GM10248 (cell line): ENCODE results near the gene UFD1.

Experiments used
- CTCF ChIA-PET: fragments of 300-600 bp; sonication (Branson Sonifier 250); formaldehyde crosslinking; extraction: SDS; loops from one replicate; lab custom pipeline; 2021; ENCODE audit warnings: antibody characterized with exemption; lab: Yijun Ruan, JAX
- POLR2A ChIA-PET: fragments of 350-650 bp; sonication (Branson Sonifier 250); formaldehyde crosslinking; extraction: SDS; loops from one replicate; lab custom pipeline; 2020; ENCODE audit warnings: antibody characterized with exemption; lab: Yijun Ruan, JAX
- DNase-seq: peaks from one replicate; pipeline ENCODE4 v3.0.0; 2012; ENCODE audit errors: extremely low spot score
- TF ChIP-seq, protein P1 (sequence below): IDR thresholded peaks from 2 replicates; pipeline ENCODE4 v1.5.1; 2012; ENCODE audit warnings: mild to moderate bottlenecking, low read depth; ENCODE audit errors: extremely low read depth, missing control alignments, control extremely low read depth

The UFD1 gene

DNA sequence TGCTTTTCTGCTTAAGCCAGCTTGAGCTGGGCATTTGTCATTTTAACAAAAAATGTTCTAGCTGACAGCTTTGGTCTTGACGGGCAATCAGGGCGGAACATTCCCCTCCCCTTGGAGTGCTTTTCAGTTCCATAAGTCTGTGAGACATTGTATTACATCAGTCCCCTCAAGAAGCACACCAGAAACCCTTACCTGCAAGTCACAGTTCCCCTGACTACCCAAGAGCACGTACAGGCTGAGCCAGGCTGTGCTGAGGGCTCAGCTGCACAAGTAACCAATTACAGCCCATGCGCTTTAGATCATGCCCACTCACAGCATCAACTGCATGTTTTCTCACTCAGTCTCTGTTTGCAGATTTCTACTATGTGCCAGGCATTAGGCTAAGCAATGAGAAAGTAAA lies 66.5 kb downstream of the UFD1 start:
- TF ChIP-seq, protein P1, sequence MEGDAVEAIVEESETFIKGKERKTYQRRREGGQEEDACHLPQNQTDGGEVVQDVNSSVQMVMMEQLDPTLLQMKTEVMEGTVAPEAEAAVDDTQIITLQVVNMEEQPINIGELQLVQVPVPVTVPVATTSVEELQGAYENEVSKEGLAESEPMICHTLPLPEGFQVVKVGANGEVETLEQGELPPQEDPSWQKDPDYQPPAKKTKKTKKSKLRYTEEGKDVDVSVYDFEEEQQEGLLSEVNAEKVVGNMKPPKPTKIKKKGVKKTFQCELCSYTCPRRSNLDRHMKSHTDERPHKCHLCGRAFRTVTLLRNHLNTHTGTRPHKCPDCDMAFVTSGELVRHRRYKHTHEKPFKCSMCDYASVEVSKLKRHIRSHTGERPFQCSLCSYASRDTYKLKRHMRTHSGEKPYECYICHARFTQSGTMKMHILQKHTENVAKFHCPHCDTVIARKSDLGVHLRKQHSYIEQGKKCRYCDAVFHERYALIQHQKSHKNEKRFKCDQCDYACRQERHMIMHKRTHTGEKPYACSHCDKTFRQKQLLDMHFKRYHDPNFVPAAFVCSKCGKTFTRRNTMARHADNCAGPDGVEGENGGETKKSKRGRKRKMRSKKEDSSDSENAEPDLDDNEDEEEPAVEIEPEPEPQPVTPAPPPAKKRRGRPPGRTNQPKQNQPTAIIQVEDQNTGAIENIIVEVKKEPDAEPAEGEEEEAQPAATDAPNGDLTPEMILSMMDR = no peak
- DNase-seq = no peak
- ChIA-PET CTCF (interaction anchor here (1.8 kb wide), 1 partner anchor 16 kb away, joined by 4 read pairs; no protein-coding TSS in a partner anchor), POLR2A (no interaction called here)

DNA sequence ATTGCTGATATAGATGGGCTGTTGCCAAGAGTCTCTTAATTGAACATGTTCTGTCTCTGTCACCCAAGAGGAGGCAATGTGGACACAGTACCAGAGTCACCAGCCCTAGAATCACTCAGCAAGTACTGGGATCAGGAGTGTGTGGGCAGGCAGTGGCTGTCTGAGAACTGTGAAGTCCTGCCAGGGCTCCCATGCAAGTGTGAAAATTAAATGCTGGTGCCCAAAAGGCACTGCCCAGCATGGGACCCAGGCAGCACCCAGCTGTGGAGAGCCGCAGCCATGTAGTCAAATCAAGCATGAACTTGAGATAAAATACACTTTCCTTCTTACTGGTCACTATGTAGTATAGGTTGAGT lies 67.3 kb downstream of the UFD1 start:
- ChIA-PET POLR2A (no interaction called here), CTCF (no interaction called here)
- no peak for DNase-seq
- TF ChIP-seq, protein P1 = no peak

DNA sequence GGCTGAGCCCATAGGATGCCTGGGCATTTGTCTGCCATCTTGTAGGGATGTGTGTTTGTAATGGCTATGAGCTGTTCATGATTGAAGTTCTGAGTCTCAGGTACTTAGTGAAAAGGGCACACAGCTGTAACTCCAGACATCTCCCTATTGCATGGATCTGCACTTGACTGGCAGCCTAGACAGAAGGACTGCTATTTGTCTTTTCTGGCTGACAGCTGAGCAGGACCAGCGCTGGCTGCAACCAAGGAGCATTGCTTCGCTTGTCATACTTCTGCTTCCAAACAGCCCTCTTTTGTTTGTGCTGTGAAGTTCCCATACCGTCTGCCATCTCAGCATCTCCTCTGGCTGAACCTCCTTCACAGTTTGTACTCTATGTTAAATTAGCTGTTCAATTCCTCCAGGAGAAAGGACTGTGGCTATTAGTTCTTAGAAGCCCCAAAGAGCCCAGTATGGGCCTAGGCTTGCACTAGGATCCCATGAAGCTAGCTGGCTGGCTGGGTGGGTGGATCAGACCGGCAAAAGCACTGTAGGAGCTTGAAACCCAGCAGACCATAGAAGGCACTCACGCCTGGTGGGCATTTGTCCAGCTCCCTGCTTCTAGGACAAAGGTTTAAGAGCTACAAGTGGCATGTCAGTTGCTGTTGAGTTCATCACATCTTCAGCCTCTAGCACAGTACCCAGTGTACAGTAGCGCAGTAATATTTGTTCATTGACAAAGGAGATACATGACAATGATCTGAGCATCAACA lies 67.9 kb downstream of the UFD1 start:
- no peak for DNase-seq

DNA sequence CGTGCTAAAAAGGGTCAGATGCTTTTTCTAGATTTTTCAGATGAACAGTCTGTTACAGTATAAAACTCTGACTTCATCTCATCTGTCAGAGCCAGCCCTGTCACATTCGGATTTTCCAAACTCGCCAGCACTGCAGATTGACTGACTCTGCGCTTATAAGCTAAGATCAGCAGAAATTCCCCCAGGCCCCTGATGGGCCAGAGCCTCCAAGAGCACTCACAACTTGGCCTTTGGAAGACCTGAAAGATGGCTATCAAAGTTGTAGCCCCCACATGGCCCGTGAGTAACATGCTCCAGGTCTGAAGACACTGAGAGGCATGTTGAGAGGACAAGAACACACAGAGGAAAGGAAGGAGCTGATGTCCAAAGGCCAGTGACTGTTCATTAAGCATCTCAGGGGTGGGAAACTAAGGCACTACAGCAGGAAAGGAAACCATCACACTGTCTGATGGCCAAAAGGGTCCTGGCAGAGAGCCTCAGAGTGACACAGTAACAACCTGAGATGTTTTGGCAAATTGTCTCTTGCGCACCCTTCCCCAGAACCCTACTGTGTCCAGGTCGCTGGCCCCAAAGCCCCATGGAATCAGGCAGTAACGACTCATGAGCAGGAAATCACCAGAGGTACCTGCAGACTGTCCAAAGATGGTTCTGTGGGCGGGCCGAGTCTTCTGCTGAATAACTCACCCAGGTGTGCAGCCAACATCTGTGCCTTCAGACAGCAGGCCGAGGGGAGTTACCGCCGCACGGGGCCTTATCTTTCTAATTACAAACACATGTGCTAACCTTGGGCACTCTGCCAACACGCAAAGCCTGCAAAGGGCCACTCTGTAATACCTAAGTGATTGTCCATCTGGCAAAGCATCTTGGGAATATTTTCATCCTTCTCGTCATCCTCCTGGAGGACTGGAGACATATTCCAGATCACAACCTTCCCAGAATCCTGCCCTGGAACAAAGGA lies 71.1 kb downstream of the UFD1 start:
- DNase-seq = no peak
- TF ChIP-seq, protein P1 = no peak
- ChIA-PET POLR2A (no interaction called here), CTCF (no interaction called here)

More for the DNA sequence above, 67.9 kb downstream of the UFD1 start:
- POLR2A ChIA-PET = no interaction called here
- CTCF ChIA-PET = interaction anchor here (1.3 kb wide), 1 partner anchor 8 kb away, joined by 3 read pairs; no protein-coding TSS in a partner anchor
- TF ChIP-seq, protein P1 = no peak

DNA sequence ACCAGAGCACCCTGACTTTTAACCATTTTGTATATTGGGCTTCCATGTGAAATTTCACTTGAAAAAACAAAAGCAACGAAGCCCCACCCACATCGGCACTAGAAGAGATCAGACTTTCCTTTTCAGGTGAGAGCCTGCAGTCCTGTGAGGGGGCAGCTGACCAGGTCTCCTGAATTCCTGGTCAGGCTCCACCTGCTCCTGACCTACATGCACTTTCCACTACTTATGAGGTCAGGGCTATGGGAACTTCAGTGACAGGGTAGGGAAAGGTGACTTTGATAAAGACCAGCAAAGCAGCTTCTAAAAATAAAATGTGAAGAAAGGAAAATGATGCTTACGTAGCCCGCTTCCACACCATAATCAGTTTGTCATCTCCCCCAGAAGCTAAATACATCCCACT lies 72.1 kb downstream of the UFD1 start:
- ChIA-PET CTCF (interaction anchor here (2.5 kb wide), 1 partner anchor 12 kb away, joined by 9 read pairs; no protein-coding TSS in a partner anchor), POLR2A (no interaction called here)
- TF ChIP-seq, protein P1 = no peak
- DNase-seq = no peak

DNA sequence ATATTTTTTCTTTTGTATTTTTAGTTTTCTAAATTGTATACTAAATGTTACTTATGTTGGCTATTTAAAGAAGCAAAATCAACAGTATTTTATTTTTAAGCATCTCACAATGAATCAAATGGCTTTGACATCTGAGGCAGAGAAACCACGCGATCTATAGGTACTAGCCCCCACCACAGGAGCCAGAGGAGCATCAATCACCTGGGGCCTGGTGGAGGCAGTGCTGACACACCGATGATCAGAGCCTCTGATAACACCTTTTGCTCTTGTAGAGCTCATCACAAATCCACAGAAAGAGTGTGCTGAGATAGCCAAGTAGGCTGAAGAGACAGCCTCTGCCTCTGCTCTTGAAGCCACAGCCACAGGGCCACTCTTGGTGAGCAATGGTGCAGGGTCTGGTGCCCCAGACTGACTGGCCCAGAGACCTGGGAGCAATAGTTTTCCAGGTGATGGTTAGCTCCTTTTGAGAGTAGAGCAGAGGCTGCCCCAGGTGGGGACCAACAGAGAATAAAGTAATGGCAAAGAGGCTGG lies 72.6 kb downstream of the UFD1 start:
- TF ChIP-seq, protein P1 = no peak
- DNase-seq = no peak
- ChIA-PET CTCF (interaction anchor here (2.5 kb wide), 1 partner anchor 11 kb away, joined by 9 read pairs; no protein-coding TSS in a partner anchor), POLR2A (no interaction called here)
